Activated CD8-positive, alpha-beta T cell treated with anti-CD3 and anti-CD28 coated beads, Interleukin-2, amount 10 ng/mL, durations not matched to agents 7 days and 5 days (primary cell): ENCODE results near the gene NPTX1. TPM values are rescaled to one million over a fixed set of nuclear protein-coding genes. Genes with fewer than 3 reads are reported as not detected.

Source experiments
- ATAC-seq: fragments of 150-1000 bp; cut with Tn5 transposase; one replicate; pipeline ENCODE4 v1.10.0; 2021; ENCODE audit warnings: moderate library complexity
- CTCF ChIA-PET: fragments of 350-600 bp; sonication (Branson Sonifier 250); formaldehyde crosslinking; loops from one replicate; lab custom pipeline; 2021; ENCODE audit warnings: antibody characterized with exemption; lab: Charles Lee
- POLR2A ChIA-PET: fragments of 350-600 bp; sonication (Branson Sonifier 250); formaldehyde crosslinking; loops from one replicate; lab custom pipeline; 2021; ENCODE audit warnings: antibody characterized with exemption; lab: Charles Lee
- DNase-seq: peaks from one replicate; pipeline ENCODE4 v3.0.0-alpha.2; 2020
- H3K27ac Mint-ChIP-seq: one replicate; pipeline ENCODE4 v1.8.0; 2021; ENCODE audit warnings: mild to moderate bottlenecking, mixed read lengths
- H3K27me3 Mint-ChIP-seq: one replicate; pipeline ENCODE4 v1.8.0; 2021; ENCODE audit warnings: low read depth, mixed read lengths
- H3K36me3 Mint-ChIP-seq: one replicate; pipeline ENCODE4 v1.8.0; 2021; ENCODE audit warnings: low read depth, mixed read lengths
- H3K4me1 Mint-ChIP-seq: one replicate; pipeline ENCODE4 v1.8.0; 2021; ENCODE audit warnings: low read depth, mixed read lengths
- H3K4me3 Mint-ChIP-seq: one replicate; pipeline ENCODE4 v1.8.0; 2021; ENCODE audit warnings: mild to moderate bottlenecking, mixed read lengths
- H3K9me3 Mint-ChIP-seq: one replicate; pipeline ENCODE4 v1.8.0; 2022; ENCODE audit warnings: mixed read lengths; ENCODE audit not compliant: insufficient read depth
- total RNA-seq, 2 experiments: library from RNA; stranded (reverse); gene quantifications; one replicate each; pipeline ENCODE4 v1.2.3, GENCODE V29; 2021

NPTX1 gene
- total RNA-seq, 2 experiments from 2014 or later, result 16.7 to 18.9 TPM

GRCh38 chr17:80501741-80502577 lies 25.6 kb upstream of the NPTX1 start:
- no peaks in the 10 kb centered on the region for H3K36me3 Mint-ChIP-seq
- H3K9me3 Mint-ChIP-seq, result no peaks in the 10 kb centered on the region
- no peak overlapping the region for H3K27ac Mint-ChIP-seq
- no peak overlapping the region for H3K4me3 Mint-ChIP-seq
- ChIA-PET POLR2A (no interaction called here), CTCF (no interaction called here)
- peaks cover 14% of the 10 kb centered on the region for H3K27me3 Mint-ChIP-seq
- DNase-seq, result no peak
- peaks cover 10% of the 10 kb centered on the region for H3K4me1 Mint-ChIP-seq
- no peak for ATAC-seq

DNA sequence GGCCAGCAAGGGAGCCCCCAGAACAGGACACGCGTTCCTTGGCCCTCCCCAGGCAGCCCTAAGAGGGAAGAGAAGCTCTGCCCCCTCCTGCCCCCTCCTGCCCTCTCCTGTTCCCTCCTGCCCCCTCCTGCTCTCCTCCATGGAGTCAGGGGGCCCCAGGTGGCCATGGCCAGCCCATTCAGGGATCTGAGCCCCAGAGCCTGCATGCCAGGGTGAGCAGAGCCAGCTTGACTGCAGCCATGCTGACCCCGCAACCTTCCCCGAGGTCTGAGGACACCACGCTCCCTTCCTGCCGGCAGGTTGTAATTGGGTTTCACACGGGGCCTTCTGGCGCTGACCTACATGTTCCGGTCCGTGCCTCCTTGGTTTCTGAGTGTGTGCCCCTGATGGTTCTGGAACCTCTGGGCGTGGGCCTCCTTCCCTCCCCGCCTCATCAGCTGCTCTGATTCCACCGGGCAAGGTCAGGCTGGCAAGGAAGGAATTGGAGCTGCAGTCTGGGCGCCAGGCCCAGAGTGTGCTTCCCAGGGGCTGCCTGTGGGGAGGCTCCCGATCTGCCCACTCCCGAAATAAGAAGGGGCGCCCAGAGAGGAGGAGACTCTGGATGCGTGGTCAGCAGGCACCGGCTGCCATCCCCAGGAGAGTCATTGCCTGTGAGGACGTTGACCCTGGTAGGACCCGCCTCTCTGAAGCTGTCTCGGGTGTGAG lies 23.7 kb upstream of the NPTX1 start:
- ChIA-PET CTCF (no interaction called here), POLR2A (interaction anchor here (0.6 kb wide), 1 partner anchor 68 kb away, joined by 3 read pairs; no protein-coding TSS in a partner anchor)
- H3K4me3 Mint-ChIP-seq, result no peak overlapping the region

GRCh38 chr17:80499560-80499959 lies 23.2 kb upstream of the NPTX1 start:
- no peaks in the 10 kb centered on the region for H3K9me3 Mint-ChIP-seq
- peaks cover 10% of the 10 kb centered on the region for H3K4me1 Mint-ChIP-seq
- no peak for ATAC-seq
- DNase-seq, result no peak
- ChIA-PET POLR2A (interaction anchor here (0.6 kb wide), 1 partner anchor 68 kb away, joined by 3 read pairs; no protein-coding TSS in a partner anchor), CTCF (interaction anchor here (0.6 kb wide), 1 partner anchor 105 kb away, joined by 3 read pairs; no protein-coding TSS in a partner anchor)
- no peaks in the 10 kb centered on the region for H3K36me3 Mint-ChIP-seq
- no peak overlapping the region for H3K4me3 Mint-ChIP-seq
- peaks cover 17% of the 10 kb centered on the region for H3K27me3 Mint-ChIP-seq
- no peak overlapping the region for H3K27ac Mint-ChIP-seq

More for the DNA sequence above, 23.7 kb upstream of the NPTX1 start:
- H3K4me1 Mint-ChIP-seq, result peaks cover 10% of the 10 kb centered on the region
- H3K27me3 Mint-ChIP-seq, result peaks cover 18% of the 10 kb centered on the region
- ATAC-seq (no peak), DNase-seq (no peak)
- no peaks in the 10 kb centered on the region for H3K9me3 Mint-ChIP-seq
- no peak overlapping the region for H3K27ac Mint-ChIP-seq
- no peaks in the 10 kb centered on the region for H3K36me3 Mint-ChIP-seq

GRCh38 chr17:80498920-80499410 lies 22.6 kb upstream of the NPTX1 start:
- CTCF ChIA-PET, result interaction anchor here (0.6 kb wide), 1 partner anchor 104 kb away, joined by 3 read pairs; no protein-coding TSS in a partner anchor
- Mint-ChIP-seq H3K27me3 (peaks cover 13% of the 10 kb centered on the region), H3K27ac (no peak overlapping the region), H3K4me1 (peaks cover 10% of the 10 kb centered on the region), H3K9me3 (no peaks in the 10 kb centered on the region), H3K36me3 (no peaks in the 10 kb centered on the region), H3K4me3 (no peak overlapping the region)
- POLR2A ChIA-PET, result interaction anchor here (1.0 kb wide), 1 partner anchor 23 kb away, joined by 3 read pairs; no protein-coding TSS in a partner anchor
- ATAC-seq, result peak; percentile 32
- no peak for DNase-seq

DNA sequence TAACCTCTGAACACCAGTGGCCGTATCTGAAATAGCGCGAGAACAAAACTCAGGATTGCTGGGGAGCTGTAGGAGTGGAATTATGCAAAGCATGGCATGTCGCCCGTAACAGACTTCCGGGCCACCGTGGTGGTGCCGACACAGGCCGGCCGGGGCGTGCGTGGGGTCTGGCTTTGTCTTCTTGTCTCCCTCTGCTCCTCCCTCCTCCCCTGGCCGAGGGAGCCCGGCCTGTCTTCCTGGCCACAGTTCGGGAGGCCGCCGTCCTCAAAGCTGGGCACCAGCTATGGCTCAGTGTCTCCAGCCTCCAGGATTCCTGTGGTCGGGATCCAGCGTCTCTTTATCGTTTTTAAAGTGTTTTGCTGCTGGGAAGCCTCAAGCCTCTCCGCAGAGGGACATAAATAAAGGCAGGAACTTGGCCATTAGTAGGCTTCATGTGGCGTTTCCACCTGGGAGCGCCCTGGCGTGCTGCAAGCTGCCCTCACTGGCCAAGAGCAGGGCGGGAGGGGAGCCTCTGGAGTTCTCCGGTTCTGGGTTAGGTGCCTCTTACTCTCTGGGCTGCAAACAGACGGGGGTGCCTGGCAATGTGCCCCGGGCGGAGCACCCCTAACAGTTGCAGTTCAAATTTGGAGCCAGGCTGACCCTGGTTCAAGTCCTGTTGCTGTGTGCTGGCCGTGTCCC lies 22.0 kb upstream of the NPTX1 start:
- Mint-ChIP-seq H3K4me1 (peaks cover 10% of the 10 kb centered on the region), H3K36me3 (no peaks in the 10 kb centered on the region), H3K27me3 (peaks cover 12% of the 10 kb centered on the region), H3K27ac (no peak overlapping the region), H3K4me3 (no peak overlapping the region), H3K9me3 (no peaks in the 10 kb centered on the region)
- ChIA-PET POLR2A (interaction anchor here (1.0 kb wide), 1 partner anchor 23 kb away, joined by 3 read pairs; no protein-coding TSS in a partner anchor), CTCF (no interaction called here)
- DNase-seq (no peak), ATAC-seq (no peak)

DNA sequence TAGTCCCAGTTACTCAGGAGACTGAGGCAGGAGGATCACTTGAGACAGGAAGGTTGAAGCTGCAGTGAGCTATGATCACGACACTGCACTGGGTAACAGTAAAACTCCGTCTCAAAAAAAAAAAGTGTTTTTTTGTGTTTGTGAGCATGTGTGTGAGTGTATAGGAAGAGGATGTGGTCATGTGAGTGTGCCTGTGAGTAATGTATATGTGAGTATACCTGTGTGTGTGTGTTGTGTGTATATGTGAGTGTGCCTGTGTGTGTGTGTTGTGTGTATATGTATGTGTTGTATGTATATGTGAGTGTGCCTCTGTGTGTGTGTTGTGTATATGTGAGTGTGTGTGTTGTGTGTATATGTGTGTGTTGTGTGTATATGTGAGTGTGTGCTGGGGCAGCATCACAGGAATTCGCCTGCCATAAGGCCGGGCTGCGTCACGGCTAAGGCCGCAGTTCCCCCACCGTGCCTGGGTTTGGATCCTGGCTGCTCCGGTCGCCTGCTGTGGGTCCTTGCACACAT lies 21.4 kb upstream of the NPTX1 start:
- Mint-ChIP-seq H3K9me3 (no peaks in the 10 kb centered on the region), H3K27ac (peak overlapping the region; percentile 9), H3K27me3 (peaks cover 15% of the 10 kb centered on the region), H3K36me3 (no peaks in the 10 kb centered on the region), H3K4me1 (peaks cover 10% of the 10 kb centered on the region), H3K4me3 (no peak overlapping the region)
- ATAC-seq (peak; percentile 22), DNase-seq (no peak)
- ChIA-PET POLR2A (no interaction called here), CTCF (no interaction called here)

DNA sequence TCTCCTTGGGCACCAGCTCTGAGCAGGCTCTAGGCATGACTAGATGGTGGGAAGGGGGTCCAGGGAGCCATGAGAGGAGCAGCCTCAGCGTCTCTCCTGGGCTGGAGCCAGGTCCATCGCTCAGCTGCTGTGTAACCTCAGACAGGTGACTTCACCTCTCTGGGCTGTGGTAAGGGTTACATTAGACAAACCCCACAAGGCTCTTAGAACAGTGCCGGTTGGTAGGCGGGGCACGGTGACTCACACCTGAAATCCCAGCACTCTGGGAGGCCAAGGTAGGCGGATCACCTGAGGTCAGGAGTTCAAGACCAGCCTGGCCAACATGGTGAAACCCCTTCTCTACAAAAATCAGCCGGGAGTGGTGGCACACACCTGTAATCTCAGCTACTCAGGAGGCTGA lies 18.1 kb upstream of the NPTX1 start:
- DNase-seq (no peak), ATAC-seq (no peak)
- no peaks in the 10 kb centered on the region for H3K36me3 Mint-ChIP-seq
- no peak overlapping the region for H3K27ac Mint-ChIP-seq
- H3K27me3 Mint-ChIP-seq, result peaks cover 21% of the 10 kb centered on the region
- H3K9me3 Mint-ChIP-seq, result no peaks in the 10 kb centered on the region
- POLR2A ChIA-PET, result no interaction called here
- H3K4me1 Mint-ChIP-seq, result peaks cover 10% of the 10 kb centered on the region
- CTCF ChIA-PET, result no interaction called here
- no peak overlapping the region for H3K4me3 Mint-ChIP-seq

DNA sequence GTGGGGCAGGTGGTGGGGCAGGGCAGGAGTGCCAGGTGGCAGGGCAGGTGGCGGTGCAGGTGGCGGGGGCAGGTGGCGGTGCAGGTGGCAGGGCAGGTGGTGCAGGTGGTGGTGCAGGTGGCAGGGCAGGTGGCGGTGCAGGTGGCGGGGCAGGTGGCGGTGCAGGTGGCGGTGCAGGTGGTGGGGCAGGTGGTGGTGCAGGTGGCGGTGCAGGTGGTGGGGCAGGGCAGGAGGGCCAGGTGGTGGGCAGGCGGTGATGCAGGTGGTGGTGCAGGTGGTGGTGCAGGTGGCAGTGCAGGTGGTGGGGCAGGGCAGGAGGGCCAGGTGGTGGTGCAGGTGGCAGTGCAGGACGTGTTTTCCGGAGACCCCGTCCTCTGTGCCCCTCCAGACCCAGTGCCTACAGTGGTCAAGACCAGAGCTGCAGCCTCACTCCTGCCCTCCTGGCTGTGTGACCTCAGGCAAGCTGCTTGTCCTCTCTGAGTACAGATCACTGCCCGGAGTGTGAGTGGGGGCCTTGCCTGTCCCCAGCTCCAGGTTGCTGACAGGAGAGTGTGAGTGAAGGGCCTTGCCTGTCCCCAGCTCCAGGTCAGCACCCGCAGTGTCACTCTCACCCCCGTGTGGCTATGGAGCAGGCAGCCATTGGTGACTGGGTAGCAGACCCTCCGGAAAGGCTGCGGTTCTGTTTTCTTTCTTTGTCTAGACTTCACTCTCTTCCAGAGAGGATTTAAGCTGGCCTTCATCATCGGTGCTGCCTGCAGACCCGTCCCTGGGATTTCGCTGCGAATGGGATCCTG lies 16.1 kb upstream of the NPTX1 start:
- ATAC-seq (no peak), DNase-seq (no peak)
- Mint-ChIP-seq H3K27me3 (peaks cover 19% of the 10 kb centered on the region), H3K27ac (no peak overlapping the region), H3K4me3 (no peak overlapping the region), H3K36me3 (no peaks in the 10 kb centered on the region), H3K4me1 (peaks cover 6% of the 10 kb centered on the region), H3K9me3 (no peaks in the 10 kb centered on the region)
- POLR2A ChIA-PET, result no interaction called here
- CTCF ChIA-PET, result no interaction called here

GRCh38 chr17:80491478-80492342 lies 15.3 kb upstream of the NPTX1 start:
- no peak overlapping the region for H3K4me3 Mint-ChIP-seq
- no peak for ATAC-seq
- no peak overlapping the region for H3K27ac Mint-ChIP-seq
- H3K36me3 Mint-ChIP-seq, result no peaks in the 10 kb centered on the region
- H3K27me3 Mint-ChIP-seq, result peaks cover 17% of the 10 kb centered on the region
- H3K9me3 Mint-ChIP-seq, result no peaks in the 10 kb centered on the region
- ChIA-PET POLR2A (no interaction called here), CTCF (no interaction called here)
- no peaks in the 10 kb centered on the region for H3K4me1 Mint-ChIP-seq
- no peak for DNase-seq

- ATAC-seq (no peak), DNase-seq (no peak)
- H3K4me3 Mint-ChIP-seq, result no peak overlapping the region
- H3K36me3 Mint-ChIP-seq, result no peaks in the 10 kb centered on the region
- H3K27ac Mint-ChIP-seq, result no peak overlapping the region
- POLR2A ChIA-PET, result no interaction called here
- CTCF ChIA-PET, result no interaction called here
- peaks cover 25% of the 10 kb centered on the region for H3K27me3 Mint-ChIP-seq
- no peaks in the 10 kb centered on the region for H3K4me1 Mint-ChIP-seq
- H3K9me3 Mint-ChIP-seq, result no peaks in the 10 kb centered on the region
Observed at GRCh38 chr17:80487511-80487910, 11.1 kb upstream of the NPTX1 start.
